A673 (cell line): Measurements from ENCODE around the gene GPT2. TPM values are rescaled to one million over a fixed set of nuclear protein-coding genes. Genes with fewer than 3 reads are reported as not detected.

Experiments
- BruUV-seq: library from RNA; stranded (reverse); fragments of 400-500 nt; replicated peaks from 2 replicates; lab custom pipeline; 2021; lab: Mats Ljungman, UMichigan
- CTCF ChIA-PET: fragments of 300-600 bp; sonication (Branson Sonifier 250); formaldehyde crosslinking; loops from one replicate; lab custom pipeline; 2022; ENCODE audit warnings: antibody characterized with exemption; lab: Charles Lee
- POLR2A ChIA-PET: fragments of 300-600 bp; sonication (Branson Sonifier 250); formaldehyde crosslinking; loops from one replicate; lab custom pipeline; 2022; ENCODE audit warnings: antibody characterized with exemption; ENCODE audit not compliant: low non-redundant PET; lab: Charles Lee
- DNase-seq: peaks from one replicate; pipeline ENCODE4 v3.0.0-alpha.2; 2015; ENCODE audit warnings: low spot score
- H3K27ac ChIP-seq: fragments of 200-600 bp; sonication (generic); 2 replicates; pipeline ENCODE4 v1.5.1; 2016; ENCODE audit warnings: mixed run types, low read depth, mild to moderate bottlenecking, mixed read lengths, antibody characterized with exemption, low read length; ENCODE audit not compliant: poor library complexity, severe bottlenecking
- H3K27me3 ChIP-seq: fragments of 200-600 bp; sonication (generic); replicated peaks from 2 replicates; pipeline ENCODE4 v1.6.1; 2017; ENCODE audit warnings: mixed run types, low read depth, mild to moderate bottlenecking, mixed read lengths, antibody characterized with exemption, low read length; ENCODE audit not compliant: insufficient read depth, poor library complexity
- H3K36me3 ChIP-seq: fragments of 200-600 bp; sonication (generic); 2 replicates; pipeline ENCODE4 v1.6.1; 2016; ENCODE audit warnings: mixed run types, mild to moderate bottlenecking, mixed read lengths, antibody characterized with exemption, low read length; ENCODE audit not compliant: insufficient read depth, poor library complexity, severe bottlenecking
- H3K4me1 ChIP-seq: fragments of 200-600 bp; sonication (generic); 2 replicates; pipeline ENCODE4 v1.6.1; 2017; ENCODE audit warnings: mixed run types, mild to moderate bottlenecking, mixed read lengths, antibody characterized with exemption, low read length; ENCODE audit not compliant: insufficient read depth, poor library complexity, severe bottlenecking
- H3K4me3 ChIP-seq: fragments of 200-600 bp; sonication (generic); 2 replicates; pipeline ENCODE4 v1.5.1; 2016; ENCODE audit warnings: low read depth, mixed run types, mild to moderate bottlenecking, mixed read lengths, low read length; ENCODE audit not compliant: poor library complexity, severe bottlenecking
- H3K9me3 ChIP-seq: fragments of 200-600 bp; sonication (generic); 2 replicates; pipeline ENCODE4 v1.6.1; 2016; ENCODE audit warnings: mixed run types, low read depth, mild to moderate bottlenecking, mixed read lengths, antibody characterized with exemption, low read length; ENCODE audit not compliant: poor library complexity, severe bottlenecking
- EZH2 ChIP-seq: fragments of 200-600 bp; sonication (generic); IDR thresholded peaks from 2 replicates; pipeline ENCODE4 v1.6.1; 2017; ENCODE audit warnings: borderline replicate concordance, low read depth, mild to moderate bottlenecking, mixed read lengths, antibody characterized with exemption, low read length; ENCODE audit not compliant: poor library complexity, severe bottlenecking
- intact Hi-C: fragments of 100-400 bp; cut with micrococcal nuclease; formaldehyde crosslinking; loops from one replicate; pipeline ENCODE4 v1.10.0; 2022; ENCODE audit not compliant: unreplicated experiment
- total RNA-seq: library from RNA; stranded (reverse); gene quantifications from 2 replicates; pipeline ENCODE4 v1.2.3, GENCODE V29; 2021
- TF ChIP-seq, protein P1 (sequence below): fragments of 300-800, 200-600 bp; sonication (generic); conservative IDR thresholded peaks from 2 replicates; pipeline ENCODE4 v1.5.1; 2017; ENCODE audit warnings: low read depth, mild to moderate bottlenecking, antibody characterized with exemption, low read length, moderate library complexity, mixed read lengths

GPT2 gene
- total RNA-seq, 1 experiment from 2014 or later = 38.8 TPM

GRCh38 chr16:46916980-46917379 is 32.8 kb downstream of the GPT2 start:
- H3K4me1 ChIP-seq = no peaks in the 10 kb centered on the region
- H3K27me3 ChIP-seq = no peaks in the 10 kb centered on the region
- ChIA-PET POLR2A (no interaction called here), CTCF (interaction anchor here (0.5 to 1.0 kb wide), 3 partner anchors 8 to 63 kb away, joined by 3 to 23 read pairs (median 5); no protein-coding TSS in a partner anchor)
- H3K27ac ChIP-seq = no peak overlapping the region
- BruUV-seq = no TSS peak
- TF ChIP-seq, protein P1, sequence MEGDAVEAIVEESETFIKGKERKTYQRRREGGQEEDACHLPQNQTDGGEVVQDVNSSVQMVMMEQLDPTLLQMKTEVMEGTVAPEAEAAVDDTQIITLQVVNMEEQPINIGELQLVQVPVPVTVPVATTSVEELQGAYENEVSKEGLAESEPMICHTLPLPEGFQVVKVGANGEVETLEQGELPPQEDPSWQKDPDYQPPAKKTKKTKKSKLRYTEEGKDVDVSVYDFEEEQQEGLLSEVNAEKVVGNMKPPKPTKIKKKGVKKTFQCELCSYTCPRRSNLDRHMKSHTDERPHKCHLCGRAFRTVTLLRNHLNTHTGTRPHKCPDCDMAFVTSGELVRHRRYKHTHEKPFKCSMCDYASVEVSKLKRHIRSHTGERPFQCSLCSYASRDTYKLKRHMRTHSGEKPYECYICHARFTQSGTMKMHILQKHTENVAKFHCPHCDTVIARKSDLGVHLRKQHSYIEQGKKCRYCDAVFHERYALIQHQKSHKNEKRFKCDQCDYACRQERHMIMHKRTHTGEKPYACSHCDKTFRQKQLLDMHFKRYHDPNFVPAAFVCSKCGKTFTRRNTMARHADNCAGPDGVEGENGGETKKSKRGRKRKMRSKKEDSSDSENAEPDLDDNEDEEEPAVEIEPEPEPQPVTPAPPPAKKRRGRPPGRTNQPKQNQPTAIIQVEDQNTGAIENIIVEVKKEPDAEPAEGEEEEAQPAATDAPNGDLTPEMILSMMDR = no peak
- no peak for TF ChIP-seq EZH2
- H3K36me3 ChIP-seq = peaks cover 10% of the 10 kb centered on the region
- H3K9me3 ChIP-seq = no peaks in the 10 kb centered on the region
- peak; percentile 27 for DNase-seq
- intact Hi-C loops = no loop called here
- H3K4me3 ChIP-seq = no peak overlapping the region

GRCh38 chr16:46918400-46918799 is 34.2 kb downstream of the GPT2 start:
- no peak for TF ChIP-seq EZH2
- TF ChIP-seq, protein P1 = no peak
- ChIA-PET CTCF (no interaction called here), POLR2A (no interaction called here)
- no peak overlapping the region for H3K4me3 ChIP-seq
- no peaks in the 10 kb centered on the region for H3K9me3 ChIP-seq
- DNase-seq = no peak
- H3K4me1 ChIP-seq = no peaks in the 10 kb centered on the region
- H3K27ac ChIP-seq = no peak overlapping the region
- no TSS peak for BruUV-seq
- peaks cover 23% of the 10 kb centered on the region for H3K36me3 ChIP-seq
- intact Hi-C loops = no loop called here
- no peaks in the 10 kb centered on the region for H3K27me3 ChIP-seq

DNA sequence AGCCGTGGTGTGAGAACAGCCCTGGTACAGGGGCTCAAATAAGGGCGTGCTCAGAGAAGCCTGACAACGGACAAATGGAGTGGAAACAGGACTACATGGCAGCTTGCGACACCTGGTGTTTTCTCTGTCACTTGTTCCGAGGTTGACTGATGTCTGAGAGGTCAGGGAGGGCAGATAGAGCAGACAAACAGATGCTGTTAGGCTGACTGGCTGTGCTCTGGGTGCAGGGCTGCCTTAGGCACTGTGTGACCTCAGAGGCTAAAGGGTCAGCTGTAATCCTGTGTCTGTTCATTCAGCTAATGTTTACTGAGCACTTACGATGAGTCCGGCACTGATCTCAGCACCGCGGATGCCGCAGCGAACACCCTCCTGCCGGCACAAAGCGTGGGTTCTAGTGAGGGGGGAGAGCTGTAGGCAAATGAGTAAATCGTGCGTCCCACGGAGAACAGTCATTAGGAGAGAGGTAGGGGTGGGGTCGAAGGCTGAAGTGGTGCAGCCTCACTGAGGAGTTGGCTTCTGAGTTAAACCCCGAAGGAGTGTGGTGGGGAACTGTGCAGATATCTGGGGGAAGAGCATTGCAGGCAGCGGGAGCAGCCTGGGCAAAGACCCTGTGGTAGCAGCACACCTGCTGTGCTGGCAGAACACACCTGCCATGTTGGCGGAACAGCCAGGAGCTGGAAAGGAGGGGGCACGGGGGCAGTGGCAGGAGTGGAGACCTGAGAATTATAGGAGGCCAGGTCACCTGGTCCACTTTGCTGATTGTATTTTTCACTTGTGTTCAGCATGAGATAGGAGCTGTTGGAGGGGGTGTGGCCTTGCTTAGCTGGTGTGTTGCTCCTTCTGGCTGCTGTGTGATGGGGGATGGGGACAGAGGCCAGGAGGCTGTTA is 35.0 kb downstream of the GPT2 start:
- H3K4me3 ChIP-seq = no peak overlapping the region
- POLR2A ChIA-PET = no interaction called here
- CTCF ChIA-PET = no interaction called here
- no peaks in the 10 kb centered on the region for H3K4me1 ChIP-seq
- no peak for TF ChIP-seq EZH2
- TF ChIP-seq, protein P1 = no peak
- intact Hi-C loops = no loop called here
- H3K36me3 ChIP-seq = peaks cover 31% of the 10 kb centered on the region
- no peak overlapping the region for H3K27ac ChIP-seq
- DNase-seq = no peak
- no peaks in the 10 kb centered on the region for H3K27me3 ChIP-seq
- no peaks in the 10 kb centered on the region for H3K9me3 ChIP-seq
- no TSS peak for BruUV-seq
